Stimulated activated CD4-positive, alpha-beta T cell treated with anti-CD3 and anti-CD28 coated beads, Interleukin-2, amount 100 ng/mL, for 48 hours (primary cell): ENCODE results near the gene PTPRF.
A peak's percentile ranks its signal among the peaks of the same experiment; 100 is the strongest.
"Not testable (repeated sequence)": the region's sequence is repeated elsewhere in the genome, so short reads cannot be mapped to it uniquely, and the experiment has no call there.

Experiments
- DNase-seq, 2 donors: peaks; one replicate each; pipeline ENCODE4 v3.0.0-alpha.2; 2020

PTPRF gene

DNA sequence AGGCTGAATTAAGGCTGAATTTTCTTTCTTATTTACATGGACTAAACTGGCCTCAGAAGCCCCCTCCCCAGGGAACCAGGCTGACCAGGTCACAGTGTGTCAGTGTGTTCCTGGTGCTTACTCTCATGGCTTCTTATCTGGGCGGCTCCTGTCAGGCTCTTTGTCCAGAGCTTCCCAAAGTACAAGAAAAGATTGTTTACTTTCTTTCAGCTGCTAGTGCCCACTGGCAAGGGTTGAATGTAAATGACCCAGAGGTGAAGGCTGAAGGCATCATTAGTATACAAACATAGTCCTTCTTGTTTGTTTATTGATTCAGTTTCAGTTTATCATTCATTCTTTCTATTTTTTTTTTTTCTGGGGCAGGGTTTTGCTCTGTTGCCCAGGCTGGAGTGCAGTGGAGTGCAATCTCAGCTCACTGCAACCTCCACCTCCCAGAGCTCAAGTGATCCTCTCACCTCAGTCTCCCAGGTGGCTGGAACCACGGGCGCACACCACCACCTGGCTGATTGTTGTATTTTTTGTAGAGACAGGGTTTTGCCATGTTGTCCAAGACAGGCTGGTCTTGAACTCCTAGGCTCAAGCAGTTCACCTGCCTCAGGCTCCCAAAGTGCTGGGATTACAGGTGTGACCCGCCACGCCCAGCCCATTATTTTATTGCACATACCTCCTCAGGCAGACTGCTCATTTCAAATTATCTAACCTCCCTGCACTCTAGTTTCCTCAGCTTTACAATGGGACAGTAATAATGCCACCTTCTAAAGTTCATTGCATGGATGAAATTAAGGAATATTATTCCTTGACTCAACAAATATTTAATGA is 109.5 kb downstream of the PTPRF start:
- no peak for DNase-seq

DNA sequence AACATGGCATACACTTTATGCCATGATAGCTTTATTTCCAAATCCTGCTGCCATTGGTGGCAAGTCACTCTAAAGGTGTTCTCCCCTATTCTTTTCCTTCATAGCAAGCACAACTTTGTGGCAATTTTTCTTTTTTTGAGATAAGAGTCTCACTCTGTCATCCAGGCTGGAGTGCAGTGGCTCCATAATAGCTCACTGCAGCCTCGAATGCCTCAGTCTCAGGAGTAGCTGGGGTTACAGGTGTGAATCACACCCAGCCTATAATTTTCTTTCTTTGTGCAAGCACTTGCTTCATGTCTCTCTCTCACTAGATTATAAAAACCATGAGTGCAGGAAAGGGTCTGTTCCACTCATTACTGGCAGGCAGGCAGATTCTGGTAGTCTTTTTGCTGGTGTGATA is 113.9 kb downstream of the PTPRF start:
- DNase-seq: no peak

DNA sequence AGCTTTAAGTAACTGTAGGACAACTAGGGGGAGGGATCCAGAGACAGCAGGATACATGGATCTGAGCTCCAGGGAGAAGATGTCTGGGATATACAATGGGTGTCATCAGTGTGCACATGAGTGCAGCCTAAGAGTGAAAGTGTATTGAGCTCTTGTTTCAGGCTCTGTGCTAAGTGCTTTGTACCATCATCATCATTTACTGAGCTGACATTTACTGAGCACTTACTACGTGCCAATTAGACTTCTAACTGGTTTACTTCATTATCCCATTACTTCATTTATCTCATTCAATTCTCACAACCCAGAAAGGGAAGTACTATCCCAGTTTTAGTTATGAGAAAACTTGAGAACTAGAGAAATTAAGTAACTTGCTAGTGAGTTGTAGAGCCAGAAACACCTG is 114.8 kb downstream of the PTPRF start:
- no peak for DNase-seq

DNA sequence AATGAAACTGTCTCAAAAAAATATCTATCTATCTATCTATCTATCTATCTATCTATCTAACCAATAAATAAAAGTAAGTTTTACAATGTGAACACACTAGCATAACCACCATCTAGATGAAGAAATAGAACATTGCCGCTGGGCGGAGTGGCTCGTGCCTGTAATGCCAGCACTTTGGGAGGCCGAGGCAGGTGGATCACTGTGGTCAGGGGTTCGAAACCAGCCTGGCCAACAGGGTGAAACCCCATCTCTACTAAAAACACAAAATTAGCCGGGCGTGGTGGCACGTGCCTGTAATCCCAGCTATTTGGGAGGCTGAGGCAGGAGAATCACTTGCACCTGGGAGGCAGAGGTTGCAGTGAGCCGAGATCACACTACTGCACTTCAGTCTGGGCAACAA is 116.6 kb downstream of the PTPRF start:
- DNase-seq: not testable (repeated sequence)

GRCh38 chr1:43648221-43648847 is 117.7 kb downstream of the PTPRF start:
- no peak for DNase-seq

DNA sequence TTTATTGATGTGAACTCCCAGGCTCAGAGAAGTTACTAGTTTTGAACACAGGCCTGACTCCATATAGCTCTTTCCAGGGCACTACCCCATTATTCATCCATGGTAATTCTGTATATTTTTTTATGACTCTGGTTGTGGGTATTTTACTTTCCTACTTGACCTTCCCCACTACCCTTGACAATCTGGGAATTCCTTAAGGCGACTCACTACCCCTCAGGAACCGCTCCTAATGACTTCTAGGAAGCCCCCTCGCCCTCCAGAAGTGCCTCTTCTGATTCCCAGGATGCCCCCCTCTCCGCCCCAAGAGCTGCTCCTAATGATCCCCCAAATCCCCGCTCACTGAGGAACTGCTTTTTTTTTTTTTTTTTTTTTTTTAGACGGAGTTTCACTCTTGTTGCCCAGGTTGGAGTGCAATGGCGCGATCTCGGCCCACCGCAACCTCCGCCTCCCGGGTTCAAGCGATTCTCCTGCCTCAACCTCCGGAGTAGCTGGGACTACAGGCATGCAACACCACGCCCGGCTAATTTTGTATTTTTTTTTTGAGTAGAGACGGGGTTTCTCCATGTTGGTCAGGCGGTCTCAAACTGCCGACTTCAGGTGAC is 118.3 kb downstream of the PTPRF start:
- DNase-seq: no peak

GRCh38 chr1:43650310-43651085 is 119.8 kb downstream of the PTPRF start:
- DNase-seq: peak; percentile 84 to 87

GRCh38 chr1:43651188-43651587 is 120.5 kb downstream of the PTPRF start:
- DNase-seq: no peak

DNA sequence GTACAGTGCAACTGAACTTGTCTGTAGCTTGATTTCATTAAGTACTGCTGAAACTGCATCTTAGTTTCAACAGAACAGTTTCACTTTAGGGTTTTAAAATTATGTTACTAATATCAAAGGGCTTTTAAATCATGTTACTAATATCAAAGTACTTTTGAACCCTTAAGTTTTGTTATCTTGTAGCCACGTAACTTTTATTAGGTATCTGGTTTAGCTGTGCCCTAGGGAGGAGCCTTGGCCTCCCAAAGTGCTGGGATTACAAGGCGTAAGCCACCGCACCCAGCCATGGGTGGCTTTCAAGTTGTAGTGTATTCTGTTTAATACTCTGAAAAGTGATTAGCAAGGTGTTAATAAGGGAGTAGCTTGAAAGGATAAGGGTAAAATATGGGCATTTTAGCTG is 121.2 kb downstream of the PTPRF start:
- no peak for DNase-seq

GRCh38 chr1:43653339-43653738 is 122.7 kb downstream of the PTPRF start:
- DNase-seq: no peak

- no peak for DNase-seq
Observed at GRCh38 chr1:43653893-43654292, 123.2 kb downstream of the PTPRF start.

GRCh38 chr1:43655953-43656352 is 125.3 kb downstream of the PTPRF start:
- DNase-seq: no peak

DNA sequence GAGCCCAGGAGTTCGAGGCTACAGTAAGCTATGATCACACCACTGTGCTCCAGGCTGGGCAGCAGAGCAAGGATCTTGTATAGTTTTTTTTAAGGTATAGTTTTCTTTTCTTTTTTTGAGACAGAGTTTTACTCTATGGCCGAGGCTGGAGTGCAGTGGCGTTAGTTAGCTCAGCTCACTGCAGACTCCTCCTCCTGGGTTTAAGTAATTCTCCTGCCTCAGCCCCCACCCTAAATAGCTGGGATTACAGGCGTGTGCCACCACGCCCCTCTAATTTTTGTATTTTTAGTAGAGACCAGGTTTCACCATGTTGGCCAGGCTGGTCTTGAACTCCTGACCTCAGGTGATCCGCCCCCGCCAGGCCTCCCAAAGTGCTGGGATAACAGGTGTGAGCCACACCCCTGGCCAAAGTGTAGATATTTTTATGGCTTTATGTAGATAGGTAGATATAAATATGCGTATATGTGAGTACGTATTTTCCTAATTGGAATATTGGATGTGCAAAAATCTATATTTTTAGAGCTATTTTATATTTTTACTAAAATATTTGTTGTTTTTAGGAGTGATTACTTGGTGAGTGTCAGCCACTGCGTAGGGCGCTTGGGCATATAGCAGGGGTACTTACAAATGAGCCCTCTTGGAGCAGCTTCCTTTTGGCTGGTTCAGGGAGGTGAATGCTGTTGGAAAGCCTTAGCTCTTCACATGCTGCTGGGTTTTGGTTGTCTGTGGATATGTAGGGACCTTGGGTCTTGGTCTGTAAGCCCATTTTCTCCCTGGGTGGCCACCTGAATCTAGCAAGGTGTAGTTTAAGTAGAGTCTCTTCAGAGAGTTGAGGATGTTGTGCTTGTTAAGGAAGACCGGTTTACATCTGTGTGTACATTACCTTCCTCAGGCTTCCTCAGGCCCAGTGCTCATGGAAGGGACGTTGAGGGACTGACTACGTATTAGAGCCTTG is 128.8 kb downstream of the PTPRF start:
- no peak for DNase-seq

DNA sequence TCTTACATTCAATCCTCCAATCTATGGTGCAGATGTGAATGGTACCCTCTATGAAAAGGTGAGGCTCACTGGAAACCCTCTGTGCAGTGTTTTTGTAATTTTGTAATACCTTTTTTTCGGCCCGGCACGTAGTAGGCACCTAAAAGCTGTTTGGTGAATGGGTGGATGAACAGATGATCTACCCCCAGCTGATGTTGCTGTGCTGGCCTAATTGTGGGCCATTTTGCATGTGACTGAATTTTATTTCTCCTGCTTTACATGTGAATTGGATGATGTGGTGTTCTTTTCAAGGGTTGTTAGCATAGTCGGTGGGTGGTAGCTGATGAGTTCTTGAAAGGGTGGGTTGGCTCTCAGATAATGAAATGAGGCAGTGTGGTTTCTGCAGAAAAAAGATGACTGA is 129.7 kb downstream of the PTPRF start:
- DNase-seq: no peak

DNA sequence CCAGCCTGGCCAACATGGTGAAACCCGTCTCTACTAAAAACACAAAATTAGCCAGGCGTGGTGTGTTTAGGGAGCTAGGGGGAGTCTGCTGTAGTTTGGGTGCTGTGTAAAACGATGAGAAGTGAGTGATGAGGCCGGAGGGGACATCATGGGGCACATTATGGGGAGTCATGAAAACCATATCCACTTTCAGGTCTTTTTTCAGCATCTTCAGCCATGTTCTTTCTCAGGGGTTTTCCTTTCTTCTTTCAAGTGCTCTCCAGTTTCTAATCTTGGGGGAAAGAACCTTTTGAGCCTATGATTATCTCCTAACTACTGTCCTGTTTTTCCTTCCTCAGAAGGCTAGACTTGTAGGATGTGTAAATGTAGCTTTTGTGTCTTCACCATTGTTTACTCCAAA is 133.7 kb downstream of the PTPRF start:
- DNase-seq: no peak

- no peak for DNase-seq
Observed at GRCh38 chr1:43666608-43667007, 135.9 kb downstream of the PTPRF start.

DNA sequence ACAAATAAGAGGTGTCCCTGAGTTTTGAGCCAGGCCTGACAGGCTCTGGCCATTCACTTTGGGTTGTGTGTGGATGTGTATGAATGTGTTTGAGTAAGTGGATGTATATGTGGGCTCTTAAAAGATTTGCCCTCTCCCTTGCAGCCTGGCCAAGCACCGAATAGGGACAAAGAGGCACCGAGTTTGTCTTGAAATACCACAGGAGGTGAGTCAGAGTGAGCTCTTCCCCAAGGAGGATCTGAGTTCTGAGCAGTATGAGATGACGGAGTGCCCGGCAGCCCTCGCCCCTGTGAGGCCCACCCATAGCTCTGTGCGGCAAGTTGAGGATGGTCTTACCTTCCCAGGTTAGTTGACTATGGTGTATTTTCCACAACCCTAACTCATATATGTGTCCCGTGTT is 138.3 kb downstream of the PTPRF start:
- DNase-seq: no peak

GRCh38 chr1:43669878-43670277 is 139.2 kb downstream of the PTPRF start:
- no peak for DNase-seq

DNA sequence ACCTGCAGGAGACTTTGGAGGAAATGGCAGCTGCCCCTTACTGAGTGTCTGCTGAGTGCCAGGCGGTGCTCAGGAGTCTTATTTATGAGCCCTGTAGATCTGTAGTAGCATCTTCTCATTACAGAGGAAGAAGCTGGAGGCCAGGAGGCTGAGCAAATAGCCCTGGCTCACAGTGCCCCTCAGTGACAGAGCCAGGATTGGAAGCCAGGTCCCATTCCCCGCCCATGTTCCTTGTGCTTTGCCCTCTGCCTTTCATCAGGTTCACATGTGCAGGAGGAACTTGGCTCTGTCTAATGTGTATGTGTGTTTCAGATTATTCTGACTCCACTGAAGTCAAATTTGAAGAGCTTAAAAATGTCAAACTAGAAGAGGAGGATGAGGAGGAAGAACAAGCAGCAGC is 140.5 kb downstream of the PTPRF start:
- DNase-seq: no peak

GRCh38 chr1:43671626-43672330 is 141.1 kb downstream of the PTPRF start:
- no peak for DNase-seq

- no peak for DNase-seq
Observed at GRCh38 chr1:43673261-43673660, 142.6 kb downstream of the PTPRF start.
